Uterus (tissue), 4 donors: Measurements from ENCODE around the gene RPL10A. TPM values are rescaled to one million over a fixed set of nuclear protein-coding genes. Genes with fewer than 3 reads are reported as not detected.
"Not testable (repeated sequence)": the region's sequence is repeated elsewhere in the genome, so short reads cannot be mapped to it uniquely, and the experiment has no call there.

Experiments
- DNase-seq, 2 donors: peaks; one replicate each; pipeline ENCODE4 v3.0.0-alpha.2; 2019 to 2020
- H3K27ac ChIP-seq, 2 donors: fragments of 200-600 bp; sonication (generic); 1 replicate in 1 of 2; 2 replicates in 1 of 2; pipeline ENCODE4 v1.5.1; 2016 to 2018
- H3K27me3 ChIP-seq, 2 donors: fragments of 200-600 bp; sonication (generic); one replicate each; pipeline ENCODE4 v1.5.1; 2018 to 2019; ENCODE audit warnings: control low read depth in 1 of 2
- H3K36me3 ChIP-seq, 2 donors: fragments of 200-600 bp; sonication (generic); one replicate each; pipeline ENCODE4 v1.5.1; 2019; ENCODE audit warnings: control low read depth in 1 of 2
- H3K4me1 ChIP-seq, 2 donors: fragments of 200-600 bp; sonication (generic); one replicate each; pipeline ENCODE4 v1.5.1; 2018 to 2019; ENCODE audit warnings: control low read depth in 1 of 2
- H3K4me3 ChIP-seq, 2 donors: fragments of 200-600 bp; sonication (generic); 1 replicate in 1 of 2; 2 replicates in 1 of 2; pipeline ENCODE4 v1.5.1; 2018 to 2019; ENCODE audit warnings: mild to moderate bottlenecking in 1 of 2
- H3K9me3 ChIP-seq, 2 donors: fragments of 200-600 bp; sonication (generic); one replicate each; pipeline ENCODE4 v1.5.1; 2019; ENCODE audit warnings: control low read depth in 1 of 2
- POLR2A ChIP-seq, 2 donors: fragments of 450-650 bp; IDR thresholded peaks; one replicate each; pipeline ENCODE4 v1.6.1; 2016; ENCODE audit warnings: antibody characterized with exemption in 2 of 2, mild to moderate bottlenecking in 1 of 2, moderate library complexity in 1 of 2
- intact Hi-C: fragments of 100-400 bp; cut with DNase I; formaldehyde crosslinking; loops from one replicate; pipeline ENCODE4 v1.15.1; 2023; ENCODE audit warnings: low total_unique reads
- total RNA-seq, 4 donors: library from RNA; depleted of rRNA in 3 of 4; stranded (reverse); fragments of >200 nt in 3 of 4; gene quantifications; one replicate each; pipeline versions ENCODE4 v1.1.0 to v1.2.4, GENCODE V29; 2014 to 2023
- TF ChIP-seq, protein P1 (sequence below), 4 experiments: fragments of 200-600 bp in 2 of 4; fragments of 450-650 bp in 2 of 4; sonication (generic) in 2 of 4; IDR thresholded peaks; one replicate each; pipeline ENCODE4 v1.5.1; 2016 to 2019; ENCODE audit warnings: antibody characterized with exemption in 4 of 4, mild to moderate bottlenecking in 2 of 4, moderate library complexity in 1 of 4
- donor health status: DM: yes; HTN: yes; CAD: no.

RPL10A gene
- total RNA-seq, 4 donors from 2014 or later = 1,557 to 4,762 (median 2,904) TPM

DNA sequence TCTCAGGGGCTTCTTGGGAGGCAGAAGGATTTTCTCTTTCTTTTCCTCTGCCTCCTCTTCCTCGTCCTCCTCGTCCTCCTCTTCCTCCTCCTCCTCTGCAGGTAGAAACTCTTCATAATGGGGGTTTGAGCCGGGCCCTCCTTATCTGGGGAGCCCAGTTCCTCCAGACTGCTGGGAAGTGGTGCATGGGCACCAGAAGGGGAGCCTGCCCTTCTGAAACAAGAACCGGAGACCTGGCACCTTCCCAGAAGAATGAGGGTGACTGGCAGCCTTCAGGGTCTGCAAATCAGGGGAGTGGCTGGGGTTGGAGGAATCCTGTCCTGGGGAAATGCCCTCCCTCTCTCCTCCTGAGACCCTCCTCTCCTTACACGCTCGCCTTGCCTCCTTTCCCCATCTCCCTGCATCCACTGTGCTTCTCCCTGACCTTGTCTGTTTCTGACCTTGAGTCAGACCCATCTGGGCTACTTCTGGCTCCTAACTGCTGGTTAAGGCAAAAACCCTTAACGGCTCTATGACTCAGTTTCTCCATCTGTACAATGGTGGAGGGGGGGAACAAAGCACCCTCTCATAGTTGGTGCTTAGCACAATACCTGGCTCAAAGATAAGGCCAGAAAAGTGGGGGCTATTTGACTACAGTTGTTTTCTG is 42.8 kb downstream of the RPL10A start:
- no peaks in the 10 kb centered on the region for H3K36me3 ChIP-seq
- intact Hi-C loops = no loop called here
- no peak overlapping the region for H3K4me3 ChIP-seq
- no peaks in the 10 kb centered on the region for H3K27me3 ChIP-seq
- H3K9me3 ChIP-seq = no peaks in the 10 kb centered on the region
- no peak overlapping the region for H3K27ac ChIP-seq
- DNase-seq = no peak
- peaks cover 0 to 8% of the 10 kb centered on the region in 2 donors for H3K4me1 ChIP-seq
- TF ChIP-seq, protein P1, sequence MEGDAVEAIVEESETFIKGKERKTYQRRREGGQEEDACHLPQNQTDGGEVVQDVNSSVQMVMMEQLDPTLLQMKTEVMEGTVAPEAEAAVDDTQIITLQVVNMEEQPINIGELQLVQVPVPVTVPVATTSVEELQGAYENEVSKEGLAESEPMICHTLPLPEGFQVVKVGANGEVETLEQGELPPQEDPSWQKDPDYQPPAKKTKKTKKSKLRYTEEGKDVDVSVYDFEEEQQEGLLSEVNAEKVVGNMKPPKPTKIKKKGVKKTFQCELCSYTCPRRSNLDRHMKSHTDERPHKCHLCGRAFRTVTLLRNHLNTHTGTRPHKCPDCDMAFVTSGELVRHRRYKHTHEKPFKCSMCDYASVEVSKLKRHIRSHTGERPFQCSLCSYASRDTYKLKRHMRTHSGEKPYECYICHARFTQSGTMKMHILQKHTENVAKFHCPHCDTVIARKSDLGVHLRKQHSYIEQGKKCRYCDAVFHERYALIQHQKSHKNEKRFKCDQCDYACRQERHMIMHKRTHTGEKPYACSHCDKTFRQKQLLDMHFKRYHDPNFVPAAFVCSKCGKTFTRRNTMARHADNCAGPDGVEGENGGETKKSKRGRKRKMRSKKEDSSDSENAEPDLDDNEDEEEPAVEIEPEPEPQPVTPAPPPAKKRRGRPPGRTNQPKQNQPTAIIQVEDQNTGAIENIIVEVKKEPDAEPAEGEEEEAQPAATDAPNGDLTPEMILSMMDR (IDR thresholded peaks at IDR 0.05) = no peak
- TF ChIP-seq POLR2A (IDR thresholded peaks at IDR 0.05) = no peak

DNA sequence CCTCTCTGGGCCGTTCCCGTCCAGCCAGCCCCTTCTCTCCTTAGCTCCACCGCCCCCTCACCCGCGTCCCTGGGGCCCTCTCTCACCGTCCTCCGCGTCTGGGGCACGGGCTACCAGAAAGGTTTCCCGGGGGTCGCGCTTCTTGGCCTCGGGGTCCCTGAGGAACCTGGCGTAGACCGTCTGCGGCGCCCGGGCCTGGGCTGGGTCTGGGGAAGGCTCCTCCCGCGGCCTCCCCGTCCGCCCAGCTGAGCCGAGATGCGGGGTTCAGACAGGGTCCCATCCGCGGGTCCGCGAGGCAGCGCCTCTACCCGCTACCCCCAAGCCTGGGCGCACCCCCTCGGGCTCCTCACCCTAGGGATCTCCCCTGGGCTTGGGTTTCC is 43.4 kb downstream of the RPL10A start:
- no peak for DNase-seq
- H3K4me3 ChIP-seq = peak overlapping the region; percentile 7 to 27
- no peaks in the 10 kb centered on the region for H3K36me3 ChIP-seq
- no peaks in the 10 kb centered on the region for H3K9me3 ChIP-seq
- TF ChIP-seq, protein P1 (IDR thresholded peaks at IDR 0.05) = no peak
- no peak for TF ChIP-seq POLR2A (IDR thresholded peaks at IDR 0.05)
- no peaks in the 10 kb centered on the region for H3K27me3 ChIP-seq
- peaks cover 0 to 8% of the 10 kb centered on the region in 2 donors for H3K4me1 ChIP-seq
- no peak overlapping the region for H3K27ac ChIP-seq
- intact Hi-C loops = no loop called here

DNA sequence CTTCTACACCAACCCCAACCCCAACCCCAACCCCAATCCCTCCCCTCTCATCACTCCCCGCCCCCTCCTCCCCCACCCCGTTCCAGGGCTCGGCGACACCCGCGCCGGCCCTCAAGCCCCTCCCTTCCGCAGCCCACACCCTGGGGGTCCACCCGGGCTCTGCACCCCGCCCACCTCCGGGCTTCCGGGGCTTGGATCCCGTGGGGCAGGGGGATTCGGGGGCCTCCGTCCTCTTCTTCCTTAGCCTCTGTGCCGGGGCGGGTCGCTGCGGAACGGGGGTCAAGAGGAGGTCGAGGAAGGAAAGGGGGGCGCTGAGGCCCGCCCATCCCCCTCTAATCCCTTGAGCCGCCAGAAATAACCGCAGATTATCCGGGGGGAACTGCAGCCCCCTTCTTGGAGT is 43.8 kb downstream of the RPL10A start:
- intact Hi-C loops = no loop called here
- H3K4me3 ChIP-seq = peak overlapping the region in 1 of 2 donors; percentile 27

DNA sequence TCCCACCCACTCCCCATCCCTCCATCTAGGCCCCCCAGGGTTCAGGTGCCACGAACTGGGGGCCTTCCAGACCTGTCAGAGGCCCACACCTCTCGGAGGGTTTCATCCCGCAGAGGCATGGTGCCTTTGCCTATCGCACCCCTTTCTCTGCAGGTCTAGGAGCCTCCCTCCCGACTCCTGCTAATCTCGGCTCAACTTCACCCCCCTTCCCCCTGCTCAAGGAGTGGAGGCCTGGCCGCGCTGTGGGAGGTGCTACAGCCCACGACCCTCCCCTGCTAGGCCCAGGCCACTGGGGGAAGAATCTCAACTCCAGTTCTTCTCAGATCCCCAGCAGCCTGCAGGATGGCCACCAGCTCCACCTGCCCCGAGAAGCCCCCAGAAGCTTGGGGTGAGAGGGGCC is 44.5 kb downstream of the RPL10A start, which contains the start of gene TULP1:
TULP1 (minus strand) TSS at position 157 of the 400 bp plus-strand sequence; CDS start at position 119, 38 bp downstream.
- peak within 1 kb of the TSS; percentile 7 to 27 for H3K4me3 ChIP-seq
- intact Hi-C loops = no loop called here
- H3K27ac ChIP-seq = no peak within 1 kb of the TSS
- TF ChIP-seq, protein P1 (IDR thresholded peaks at IDR 0.05) = no peak
- TF ChIP-seq POLR2A (IDR thresholded peaks at IDR 0.05) = no peak
- H3K9me3 ChIP-seq = no peaks in the 10 kb centered on the region
- H3K27me3 ChIP-seq = no peaks in the 10 kb centered on the region
- H3K4me1 ChIP-seq = peaks cover 0 to 8% of the 10 kb centered on the region in 2 donors
- H3K36me3 ChIP-seq = no peaks in the 10 kb centered on the region
- no peak for DNase-seq

More for the DNA sequence above, 43.8 kb downstream of the RPL10A start:
- no peak overlapping the region for H3K27ac ChIP-seq
- H3K27me3 ChIP-seq = no peaks in the 10 kb centered on the region
- no peak for DNase-seq
- TF ChIP-seq, protein P1 (IDR thresholded peaks at IDR 0.05) = no peak
- TF ChIP-seq POLR2A (IDR thresholded peaks at IDR 0.05) = no peak
- H3K36me3 ChIP-seq = no peaks in the 10 kb centered on the region
- H3K4me1 ChIP-seq = peaks cover 0 to 8% of the 10 kb centered on the region in 2 donors
- H3K9me3 ChIP-seq = no peaks in the 10 kb centered on the region

DNA sequence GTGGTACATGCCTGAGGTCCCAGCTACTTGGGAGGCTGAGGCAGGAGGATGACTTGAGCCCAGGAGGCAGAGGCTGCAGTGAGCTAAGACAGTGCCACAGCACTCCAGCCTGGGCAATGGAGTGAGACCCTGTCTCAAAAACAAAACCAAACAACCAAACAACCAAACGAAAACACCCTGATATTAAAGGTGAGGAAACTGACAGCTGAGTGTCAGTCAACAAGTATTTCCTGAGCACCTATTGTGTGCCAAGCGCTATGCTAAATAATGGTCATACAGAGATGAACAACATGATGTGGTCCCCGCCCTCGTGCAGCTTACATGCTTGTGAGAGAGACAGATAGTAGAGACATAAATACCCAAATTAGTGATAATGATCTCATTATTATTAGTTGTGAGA is 46.4 kb downstream of the RPL10A start:
- H3K27me3 ChIP-seq = no peaks in the 10 kb centered on the region
- intact Hi-C loops = no loop called here
- H3K9me3 ChIP-seq = no peaks in the 10 kb centered on the region
- no peak for DNase-seq
- H3K4me1 ChIP-seq = peaks cover 0 to 8% of the 10 kb centered on the region in 2 donors
- H3K4me3 ChIP-seq = no peak overlapping the region
- no peaks in the 10 kb centered on the region for H3K36me3 ChIP-seq
- no peak overlapping the region for H3K27ac ChIP-seq
- TF ChIP-seq POLR2A (IDR thresholded peaks at IDR 0.05) = no peak
- TF ChIP-seq, protein P1 (IDR thresholded peaks at IDR 0.05) = no peak

DNA sequence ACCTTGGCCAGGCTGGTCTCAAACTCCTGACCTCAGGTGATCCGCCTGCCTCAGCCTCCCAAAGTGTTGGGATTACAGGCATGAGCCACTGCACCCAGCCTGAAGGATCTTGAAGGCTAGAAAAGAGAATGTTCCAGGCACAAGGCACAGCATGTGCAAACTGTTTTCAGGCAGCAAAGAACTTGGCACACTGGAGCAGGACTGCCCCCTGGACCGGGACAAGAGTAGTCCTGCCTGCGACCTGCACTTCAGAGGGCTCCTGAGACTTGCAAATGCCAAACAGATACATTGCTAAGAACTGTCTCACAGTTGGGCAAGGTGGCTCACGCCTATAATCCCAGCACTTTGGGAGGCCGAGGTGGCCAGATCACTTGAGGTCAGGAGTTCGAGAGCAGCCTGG is 47.7 kb downstream of the RPL10A start:
- H3K4me1 ChIP-seq, H3K27ac ChIP-seq, H3K4me3 ChIP-seq, H3K9me3 ChIP-seq, DNase-seq, H3K27me3 ChIP-seq, H3K36me3 ChIP-seq, intact Hi-C loops: not testable (repeated sequence)
